NB4 (cell line): ENCODE data around the gene ARHGAP26.

Experiments used
- CTCF ChIP-seq: IDR thresholded peaks from one replicate; pipeline ENCODE4 v1.5.1; 2012; ENCODE audit warnings: low read depth, low read length
- MAX ChIP-seq: IDR thresholded peaks from 2 replicates; pipeline ENCODE4 v1.6.1; 2011; ENCODE audit warnings: low read depth, low read length
- MYC ChIP-seq: IDR thresholded peaks from 2 replicates; pipeline ENCODE4 v1.6.1; 2011; ENCODE audit warnings: low read depth, low read length
- POLR2A ChIP-seq: IDR thresholded peaks from 2 replicates; pipeline ENCODE4 v1.6.1; 2011; ENCODE audit warnings: mild to moderate bottlenecking; ENCODE audit not compliant: insufficient read length; ENCODE audit errors: extremely low read depth

GRCh38 chr5:143245929-143246561 is 475.9 kb downstream of the ARHGAP26 start:
- TF ChIP-seq MYC, result no peak
- TF ChIP-seq CTCF, result no peak
- no peak for TF ChIP-seq POLR2A
- TF ChIP-seq MAX, result no peak
